Spleen (tissue), 7 donors: Measurements from ENCODE around the gene COG7.

Source experiments
- POLR2A ChIP-seq, 3 donors: fragments of 450-650 bp; IDR thresholded peaks; one replicate each; pipeline ENCODE4 v1.5.1; 2017; ENCODE audit warnings: antibody characterized with exemption in 3 of 3, mild to moderate bottlenecking in 1 of 3
- POLR2AphosphoS5 ChIP-seq, 3 donors: sonication (generic); formaldehyde crosslinking; IDR thresholded peaks; one replicate each; pipeline ENCODE4 v1.5.1; 2017; ENCODE audit warnings: antibody characterized with exemption in 3 of 3
- TF ChIP-seq, protein P1 (sequence below), 11 experiments: fragments of 200-600 bp in 7 of 11; fragments of 450-650 bp in 4 of 11; sonication (generic) in 4 of 11; IDR thresholded peaks in 8 of 11; conservative IDR thresholded peaks in 3 of 11; 1 replicate in 7 of 11; 2 replicates in 4 of 11; pipeline versions ENCODE4 v1.4.0 to v1.8.0; 2016 to 2021; ENCODE audit warnings: antibody characterized with exemption in 11 of 11, inconsistent platforms in 4 of 11, mild to moderate bottlenecking in 1 of 11
- donor health status: DM: no; HTN: no; CAD: no; lungs with moderate emphysema.
- donor health status: DM: no; HTN: no; CAD: no.
- donor health status: DM: no; HTN: no; CAD: no.

GRCh38 chr16:23410176-23410575, 42.8 kb downstream of the COG7 start:
- TF ChIP-seq POLR2A (IDR thresholded peaks at IDR 0.05) = no peak
- TF ChIP-seq, protein P1, sequence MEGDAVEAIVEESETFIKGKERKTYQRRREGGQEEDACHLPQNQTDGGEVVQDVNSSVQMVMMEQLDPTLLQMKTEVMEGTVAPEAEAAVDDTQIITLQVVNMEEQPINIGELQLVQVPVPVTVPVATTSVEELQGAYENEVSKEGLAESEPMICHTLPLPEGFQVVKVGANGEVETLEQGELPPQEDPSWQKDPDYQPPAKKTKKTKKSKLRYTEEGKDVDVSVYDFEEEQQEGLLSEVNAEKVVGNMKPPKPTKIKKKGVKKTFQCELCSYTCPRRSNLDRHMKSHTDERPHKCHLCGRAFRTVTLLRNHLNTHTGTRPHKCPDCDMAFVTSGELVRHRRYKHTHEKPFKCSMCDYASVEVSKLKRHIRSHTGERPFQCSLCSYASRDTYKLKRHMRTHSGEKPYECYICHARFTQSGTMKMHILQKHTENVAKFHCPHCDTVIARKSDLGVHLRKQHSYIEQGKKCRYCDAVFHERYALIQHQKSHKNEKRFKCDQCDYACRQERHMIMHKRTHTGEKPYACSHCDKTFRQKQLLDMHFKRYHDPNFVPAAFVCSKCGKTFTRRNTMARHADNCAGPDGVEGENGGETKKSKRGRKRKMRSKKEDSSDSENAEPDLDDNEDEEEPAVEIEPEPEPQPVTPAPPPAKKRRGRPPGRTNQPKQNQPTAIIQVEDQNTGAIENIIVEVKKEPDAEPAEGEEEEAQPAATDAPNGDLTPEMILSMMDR (IDR thresholded peaks at IDR 0.05 in 8 of 11, conservative IDR thresholded peaks at IDR 0.05 in 3 of 11) = no peak
- no peak for TF ChIP-seq POLR2AphosphoS5 (IDR thresholded peaks at IDR 0.05)
